HEK293 (cell line): ENCODE data around the gene NUDT3.

Experiments used
- FEZF1 ChIP-seq: fragments of 450-650 bp; formaldehyde crosslinking; IDR thresholded peaks from 2 replicates; pipeline ENCODE4 v1.5.1; 2016; ENCODE audit warnings: missing biosample characterization, missing genetic modification characterization
- MEIS1 ChIP-seq: sonication (generic); formaldehyde crosslinking; IDR thresholded peaks from 2 replicates; pipeline ENCODE4 v1.8.1; 2022; ENCODE audit warnings: missing genetic modification reagents, mild to moderate bottlenecking, borderline replicate concordance
- ZNF10 ChIP-seq: fragments of 450-650 bp; formaldehyde crosslinking; IDR thresholded peaks from 2 replicates; pipeline ENCODE4 v1.5.1; 2017; ENCODE audit warnings: missing biosample characterization, missing genetic modification characterization
- ZNF140 ChIP-seq: fragments of 450-650 bp; formaldehyde crosslinking; IDR thresholded peaks from 2 replicates; pipeline ENCODE4 v1.5.1; 2016; ENCODE audit warnings: missing biosample characterization, missing genetic modification characterization
- ZNF157 ChIP-seq: fragments of 450-650 bp; formaldehyde crosslinking; IDR thresholded peaks from 2 replicates; pipeline ENCODE4 v1.5.1; 2016; ENCODE audit warnings: missing biosample characterization, missing genetic modification characterization
- ZNF214 ChIP-seq: fragments of 450-650 bp; formaldehyde crosslinking; IDR thresholded peaks from 2 replicates; pipeline ENCODE4 v1.5.1; 2017; ENCODE audit warnings: missing biosample characterization, mild to moderate bottlenecking, missing genetic modification characterization, borderline replicate concordance
- ZNF24 ChIP-seq: fragments of 450-650 bp; formaldehyde crosslinking; IDR thresholded peaks from 2 replicates; pipeline ENCODE4 v1.5.1; 2016; ENCODE audit warnings: missing biosample characterization, missing genetic modification characterization
- ZNF530 ChIP-seq: fragments of 450-650 bp; formaldehyde crosslinking; IDR thresholded peaks from 2 replicates; pipeline ENCODE4 v1.5.1; 2016; ENCODE audit warnings: low read depth, missing biosample characterization, missing genetic modification characterization
- ZNF548 ChIP-seq: fragments of 450-650 bp; formaldehyde crosslinking; IDR thresholded peaks from 2 replicates; pipeline ENCODE4 v1.5.1; 2016; ENCODE audit warnings: missing biosample characterization, missing genetic modification characterization
- ZNF585B ChIP-seq: fragments of 450-650 bp; formaldehyde crosslinking; IDR thresholded peaks from 2 replicates; pipeline ENCODE4 v1.5.1; 2016; ENCODE audit warnings: missing biosample characterization, missing genetic modification characterization
- ZNF600 ChIP-seq: fragments of 450-650 bp; formaldehyde crosslinking; IDR thresholded peaks from 2 replicates; pipeline ENCODE4 v1.5.1; 2016; ENCODE audit warnings: missing biosample characterization, missing genetic modification characterization
- ZNF624 ChIP-seq: fragments of 450-650 bp; formaldehyde crosslinking; IDR thresholded peaks from 2 replicates; pipeline ENCODE4 v1.5.1; 2017; ENCODE audit warnings: missing biosample characterization, missing genetic modification characterization
- ZNF626 ChIP-seq: fragments of 450-650 bp; sonication (Bioruptor Pico); formaldehyde crosslinking; IDR thresholded peaks from 2 replicates; pipeline ENCODE4 v1.5.1; 2018; ENCODE audit warnings: missing biosample characterization, missing genetic modification characterization, inconsistent platforms
- ZNF654 ChIP-seq: fragments of 450-650 bp; formaldehyde crosslinking; IDR thresholded peaks from 2 replicates; pipeline ENCODE4 v1.5.1; 2016; ENCODE audit warnings: low read depth, missing biosample characterization, missing genetic modification characterization
- ZNF792 ChIP-seq: fragments of 450-650 bp; formaldehyde crosslinking; IDR thresholded peaks from 2 replicates; pipeline ENCODE4 v1.5.1; 2016; ENCODE audit warnings: missing biosample characterization, missing genetic modification characterization
- ZNF830 ChIP-seq: fragments of 450-650 bp; IDR thresholded peaks from 2 replicates; pipeline ENCODE4 v1.5.0; 2018; ENCODE audit warnings: missing biosample characterization, missing genetic modification characterization, low read depth, mild to moderate bottlenecking, moderate library complexity
- TF ChIP-seq, protein P1 (sequence below): fragments of 450-650 bp; formaldehyde crosslinking; IDR thresholded peaks from 2 replicates; pipeline ENCODE4 v1.5.1; 2016; ENCODE audit warnings: missing biosample characterization, missing genetic modification characterization, borderline replicate concordance
- TF ChIP-seq, protein P2 (sequence below): fragments of 450-650 bp; formaldehyde crosslinking; IDR thresholded peaks from 2 replicates; pipeline ENCODE4 v1.5.1; 2016; ENCODE audit warnings: missing biosample characterization, missing genetic modification characterization, low read depth
- TF ChIP-seq, protein P3 (sequence below): fragments of 450-650 bp; formaldehyde crosslinking; IDR thresholded peaks from 2 replicates; pipeline ENCODE4 v1.5.1; 2016; ENCODE audit warnings: missing biosample characterization, missing genetic modification characterization
- TF ChIP-seq, protein P4 (sequence below): fragments of 450-650 bp; formaldehyde crosslinking; IDR thresholded peaks from 2 replicates; pipeline ENCODE4; 2016; ENCODE audit warnings: missing biosample characterization, missing genetic modification characterization
- TF ChIP-seq, protein P5 (sequence below): fragments of 450-650 bp; formaldehyde crosslinking; IDR thresholded peaks from 2 replicates; pipeline ENCODE4 v1.5.1; 2016; ENCODE audit warnings: missing biosample characterization, missing genetic modification characterization
- TF ChIP-seq, protein P6 (sequence below): IDR thresholded peaks from 2 replicates; pipeline ENCODE4 v1.6.1; 2011; ENCODE audit warnings: mild to moderate bottlenecking, low read depth, low read length, borderline replicate concordance
- TF ChIP-seq, protein P7 (sequence below): fragments of 450-650 bp; formaldehyde crosslinking; IDR thresholded peaks from 2 replicates; pipeline ENCODE4 v1.5.1; 2016; ENCODE audit warnings: missing biosample characterization, missing genetic modification characterization, low read depth

The NUDT3 gene

DNA sequence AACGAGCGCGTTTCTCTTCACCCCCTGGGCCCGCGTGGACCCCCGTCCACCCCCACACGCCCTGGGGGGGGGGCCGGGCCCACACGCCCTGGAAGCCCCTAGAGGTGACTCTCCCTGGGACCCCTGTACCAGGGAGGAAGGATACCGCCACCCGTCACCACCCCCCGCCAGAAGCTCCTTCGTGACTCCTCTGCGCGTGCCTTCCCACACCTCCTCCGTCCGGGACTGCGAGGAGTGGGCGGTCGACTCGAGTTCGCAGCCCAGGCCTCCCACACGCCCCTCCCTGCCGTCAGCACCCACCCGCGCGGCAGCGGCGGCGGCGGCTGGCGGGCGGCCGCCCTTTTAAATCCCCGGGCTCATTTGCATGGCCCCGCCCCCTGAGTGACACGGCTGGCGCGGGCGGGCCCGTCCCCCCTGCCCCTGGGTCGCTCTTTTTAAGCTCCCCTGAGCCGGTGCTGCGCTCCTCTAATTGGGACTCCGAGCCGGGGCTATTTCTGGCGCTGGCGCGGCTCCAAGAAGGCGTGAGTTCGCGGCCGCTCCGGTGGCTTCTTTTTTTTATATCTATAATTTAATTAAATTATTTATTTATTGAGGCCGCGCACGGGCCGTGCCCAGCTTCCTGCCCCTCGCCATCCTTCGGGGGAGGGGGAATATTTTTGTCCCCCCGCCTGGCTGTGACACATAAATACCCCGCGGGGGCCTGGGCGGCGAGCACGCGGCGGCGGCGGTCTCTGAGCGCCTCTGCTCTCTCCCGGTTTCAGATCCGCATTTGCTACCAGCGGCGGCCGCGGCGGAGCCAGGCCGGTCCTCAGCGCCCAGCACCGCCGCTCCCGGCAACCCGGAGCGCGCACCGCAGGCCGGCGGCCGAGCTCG lies 155.8 kb downstream of the NUDT3 start, which contains the start of gene HMGA1 (continued):
- no peak for TF ChIP-seq ZNF157
- TF ChIP-seq, protein P1, sequence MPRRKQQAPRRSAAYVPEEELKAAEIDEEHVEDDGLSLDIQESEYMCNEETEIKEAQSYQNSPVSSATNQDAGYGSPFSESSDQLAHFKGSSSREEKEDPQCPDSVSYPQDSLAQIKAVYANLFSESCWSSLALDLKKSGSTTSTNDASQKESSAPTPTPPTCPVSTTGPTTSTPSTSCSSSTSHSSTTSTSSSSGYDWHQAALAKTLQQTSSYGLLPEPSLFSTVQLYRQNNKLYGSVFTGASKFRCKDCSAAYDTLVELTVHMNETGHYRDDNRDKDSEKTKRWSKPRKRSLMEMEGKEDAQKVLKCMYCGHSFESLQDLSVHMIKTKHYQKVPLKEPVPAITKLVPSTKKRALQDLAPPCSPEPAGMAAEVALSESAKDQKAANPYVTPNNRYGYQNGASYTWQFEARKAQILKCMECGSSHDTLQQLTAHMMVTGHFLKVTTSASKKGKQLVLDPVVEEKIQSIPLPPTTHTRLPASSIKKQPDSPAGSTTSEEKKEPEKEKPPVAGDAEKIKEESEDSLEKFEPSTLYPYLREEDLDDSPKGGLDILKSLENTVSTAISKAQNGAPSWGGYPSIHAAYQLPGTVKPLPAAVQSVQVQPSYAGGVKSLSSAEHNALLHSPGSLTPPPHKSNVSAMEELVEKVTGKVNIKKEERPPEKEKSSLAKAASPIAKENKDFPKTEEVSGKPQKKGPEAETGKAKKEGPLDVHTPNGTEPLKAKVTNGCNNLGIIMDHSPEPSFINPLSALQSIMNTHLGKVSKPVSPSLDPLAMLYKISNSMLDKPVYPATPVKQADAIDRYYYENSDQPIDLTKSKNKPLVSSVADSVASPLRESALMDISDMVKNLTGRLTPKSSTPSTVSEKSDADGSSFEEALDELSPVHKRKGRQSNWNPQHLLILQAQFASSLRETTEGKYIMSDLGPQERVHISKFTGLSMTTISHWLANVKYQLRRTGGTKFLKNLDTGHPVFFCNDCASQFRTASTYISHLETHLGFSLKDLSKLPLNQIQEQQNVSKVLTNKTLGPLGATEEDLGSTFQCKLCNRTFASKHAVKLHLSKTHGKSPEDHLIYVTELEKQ (tag by site-specific recombination): no peak
- TF ChIP-seq, protein P2, sequence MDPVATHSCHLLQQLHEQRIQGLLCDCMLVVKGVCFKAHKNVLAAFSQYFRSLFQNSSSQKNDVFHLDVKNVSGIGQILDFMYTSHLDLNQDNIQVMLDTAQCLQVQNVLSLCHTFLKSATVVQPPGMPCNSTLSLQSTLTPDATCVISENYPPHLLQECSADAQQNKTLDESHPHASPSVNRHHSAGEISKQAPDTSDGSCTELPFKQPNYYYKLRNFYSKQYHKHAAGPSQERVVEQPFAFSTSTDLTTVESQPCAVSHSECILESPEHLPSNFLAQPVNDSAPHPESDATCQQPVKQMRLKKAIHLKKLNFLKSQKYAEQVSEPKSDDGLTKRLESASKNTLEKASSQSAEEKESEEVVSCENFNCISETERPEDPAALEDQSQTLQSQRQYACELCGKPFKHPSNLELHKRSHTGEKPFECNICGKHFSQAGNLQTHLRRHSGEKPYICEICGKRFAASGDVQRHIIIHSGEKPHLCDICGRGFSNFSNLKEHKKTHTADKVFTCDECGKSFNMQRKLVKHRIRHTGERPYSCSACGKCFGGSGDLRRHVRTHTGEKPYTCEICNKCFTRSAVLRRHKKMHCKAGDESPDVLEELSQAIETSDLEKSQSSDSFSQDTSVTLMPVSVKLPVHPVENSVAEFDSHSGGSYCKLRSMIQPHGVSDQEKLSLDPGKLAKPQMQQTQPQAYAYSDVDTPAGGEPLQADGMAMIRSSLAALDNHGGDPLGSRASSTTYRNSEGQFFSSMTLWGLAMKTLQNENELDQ (tag by site-specific recombination): no peak
- no peak for TF ChIP-seq ZNF24
- TF ChIP-seq, protein P3, sequence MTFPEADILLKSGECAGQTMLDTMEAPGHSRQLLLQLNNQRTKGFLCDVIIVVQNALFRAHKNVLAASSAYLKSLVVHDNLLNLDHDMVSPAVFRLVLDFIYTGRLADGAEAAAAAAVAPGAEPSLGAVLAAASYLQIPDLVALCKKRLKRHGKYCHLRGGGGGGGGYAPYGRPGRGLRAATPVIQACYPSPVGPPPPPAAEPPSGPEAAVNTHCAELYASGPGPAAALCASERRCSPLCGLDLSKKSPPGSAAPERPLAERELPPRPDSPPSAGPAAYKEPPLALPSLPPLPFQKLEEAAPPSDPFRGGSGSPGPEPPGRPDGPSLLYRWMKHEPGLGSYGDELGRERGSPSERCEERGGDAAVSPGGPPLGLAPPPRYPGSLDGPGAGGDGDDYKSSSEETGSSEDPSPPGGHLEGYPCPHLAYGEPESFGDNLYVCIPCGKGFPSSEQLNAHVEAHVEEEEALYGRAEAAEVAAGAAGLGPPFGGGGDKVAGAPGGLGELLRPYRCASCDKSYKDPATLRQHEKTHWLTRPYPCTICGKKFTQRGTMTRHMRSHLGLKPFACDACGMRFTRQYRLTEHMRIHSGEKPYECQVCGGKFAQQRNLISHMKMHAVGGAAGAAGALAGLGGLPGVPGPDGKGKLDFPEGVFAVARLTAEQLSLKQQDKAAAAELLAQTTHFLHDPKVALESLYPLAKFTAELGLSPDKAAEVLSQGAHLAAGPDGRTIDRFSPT (tag by site-specific recombination): no peak
- no peak for TF ChIP-seq ZNF548 (tag by site-specific recombination)
- TF ChIP-seq ZNF10 (tag by site-specific recombination): no peak
- TF ChIP-seq, protein P4, sequence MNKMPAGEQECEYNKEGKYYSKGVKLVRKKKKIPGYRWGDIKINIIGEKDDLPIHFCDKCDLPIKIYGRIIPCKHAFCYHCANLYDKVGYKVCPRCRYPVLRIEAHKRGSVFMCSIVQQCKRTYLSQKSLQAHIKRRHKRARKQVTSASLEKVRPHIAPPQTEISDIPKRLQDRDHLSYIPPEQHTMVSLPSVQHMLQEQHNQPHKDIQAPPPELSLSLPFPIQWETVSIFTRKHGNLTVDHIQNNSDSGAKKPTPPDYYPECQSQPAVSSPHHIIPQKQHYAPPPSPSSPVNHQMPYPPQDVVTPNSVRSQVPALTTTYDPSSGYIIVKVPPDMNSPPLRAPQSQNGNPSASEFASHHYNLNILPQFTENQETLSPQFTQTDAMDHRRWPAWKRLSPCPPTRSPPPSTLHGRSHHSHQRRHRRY (tag by site-specific recombination): no peak
- TF ChIP-seq ZNF530 (tag by site-specific recombination): no peak
- no peak for TF ChIP-seq ZNF792
- no peak for TF ChIP-seq ZNF624 (tag by site-specific recombination)
- no peak for TF ChIP-seq ZNF600
- no peak for TF ChIP-seq ZNF626 (tag by site-specific recombination)
- no peak for TF ChIP-seq ZNF830
- TF ChIP-seq MEIS1: no peak
- no peak for TF ChIP-seq FEZF1 (tag by site-specific recombination)
- TF ChIP-seq, protein P5, sequence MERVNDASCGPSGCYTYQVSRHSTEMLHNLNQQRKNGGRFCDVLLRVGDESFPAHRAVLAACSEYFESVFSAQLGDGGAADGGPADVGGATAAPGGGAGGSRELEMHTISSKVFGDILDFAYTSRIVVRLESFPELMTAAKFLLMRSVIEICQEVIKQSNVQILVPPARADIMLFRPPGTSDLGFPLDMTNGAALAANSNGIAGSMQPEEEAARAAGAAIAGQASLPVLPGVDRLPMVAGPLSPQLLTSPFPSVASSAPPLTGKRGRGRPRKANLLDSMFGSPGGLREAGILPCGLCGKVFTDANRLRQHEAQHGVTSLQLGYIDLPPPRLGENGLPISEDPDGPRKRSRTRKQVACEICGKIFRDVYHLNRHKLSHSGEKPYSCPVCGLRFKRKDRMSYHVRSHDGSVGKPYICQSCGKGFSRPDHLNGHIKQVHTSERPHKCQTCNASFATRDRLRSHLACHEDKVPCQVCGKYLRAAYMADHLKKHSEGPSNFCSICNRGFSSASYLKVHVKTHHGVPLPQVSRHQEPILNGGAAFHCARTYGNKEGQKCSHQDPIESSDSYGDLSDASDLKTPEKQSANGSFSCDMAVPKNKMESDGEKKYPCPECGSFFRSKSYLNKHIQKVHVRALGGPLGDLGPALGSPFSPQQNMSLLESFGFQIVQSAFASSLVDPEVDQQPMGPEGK (tag by site-specific recombination): peak; percentile 89
- TF ChIP-seq ZNF654 (tag by site-specific recombination): no peak
- no peak for TF ChIP-seq ZNF214
- TF ChIP-seq ZNF140: no peak
- no peak for TF ChIP-seq ZNF585B (tag by site-specific recombination)
- TF ChIP-seq, protein P6, sequence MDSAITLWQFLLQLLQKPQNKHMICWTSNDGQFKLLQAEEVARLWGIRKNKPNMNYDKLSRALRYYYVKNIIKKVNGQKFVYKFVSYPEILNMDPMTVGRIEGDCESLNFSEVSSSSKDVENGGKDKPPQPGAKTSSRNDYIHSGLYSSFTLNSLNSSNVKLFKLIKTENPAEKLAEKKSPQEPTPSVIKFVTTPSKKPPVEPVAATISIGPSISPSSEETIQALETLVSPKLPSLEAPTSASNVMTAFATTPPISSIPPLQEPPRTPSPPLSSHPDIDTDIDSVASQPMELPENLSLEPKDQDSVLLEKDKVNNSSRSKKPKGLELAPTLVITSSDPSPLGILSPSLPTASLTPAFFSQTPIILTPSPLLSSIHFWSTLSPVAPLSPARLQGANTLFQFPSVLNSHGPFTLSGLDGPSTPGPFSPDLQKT: no peak
- TF ChIP-seq, protein P7, sequence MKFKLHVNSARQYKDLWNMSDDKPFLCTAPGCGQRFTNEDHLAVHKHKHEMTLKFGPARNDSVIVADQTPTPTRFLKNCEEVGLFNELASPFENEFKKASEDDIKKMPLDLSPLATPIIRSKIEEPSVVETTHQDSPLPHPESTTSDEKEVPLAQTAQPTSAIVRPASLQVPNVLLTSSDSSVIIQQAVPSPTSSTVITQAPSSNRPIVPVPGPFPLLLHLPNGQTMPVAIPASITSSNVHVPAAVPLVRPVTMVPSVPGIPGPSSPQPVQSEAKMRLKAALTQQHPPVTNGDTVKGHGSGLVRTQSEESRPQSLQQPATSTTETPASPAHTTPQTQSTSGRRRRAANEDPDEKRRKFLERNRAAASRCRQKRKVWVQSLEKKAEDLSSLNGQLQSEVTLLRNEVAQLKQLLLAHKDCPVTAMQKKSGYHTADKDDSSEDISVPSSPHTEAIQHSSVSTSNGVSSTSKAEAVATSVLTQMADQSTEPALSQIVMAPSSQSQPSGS (tag by site-specific recombination): no peak
